K562 (cell line): ENCODE data around the gene C10orf71. TPM values are rescaled to one million over a fixed set of nuclear protein-coding genes. Genes with fewer than 3 reads are reported as not detected.

Source experiments
- ATAC-seq: fragments of 200-7000 bp; cut with Tn5 transposase; 3 replicates; pipeline ENCODE4 v1.9.1; 2020; ENCODE audit warnings: moderate library complexity
- BruUV-seq: library from RNA; stranded (reverse); fragments of 400-500 nt; replicated peaks from 2 replicates; lab custom pipeline; 2021; lab: Mats Ljungman, UMichigan
- CTCF ChIA-PET: fragments of 300-600 bp; formaldehyde crosslinking; extraction: SDS; loops from one replicate; lab custom pipeline; 2021; ENCODE audit warnings: low intra/inter-chr PET ratio; lab: Yijun Ruan, JAX
- POLR2A ChIA-PET: fragments of 300-600, 350-650 bp; sonication (Branson Sonifier 250); formaldehyde crosslinking; extraction: SDS; loops from one replicate; lab custom pipeline; 2021; ENCODE audit warnings: antibody characterized with exemption, inconsistent platforms; lab: Yijun Ruan, JAX
- DNase-seq, 4 experiments: peaks; one replicate each; pipeline versions ENCODE4 v3.0.0 to v3.0.0-alpha.2; 2011 to 2018; ENCODE audit warnings: low spot score in 3 of 4, mixed read lengths in 3 of 4; ENCODE audit errors: extremely low read depth in 1 of 4
- FAIRE-seq: peaks from 2 replicates; lab custom pipeline; 2011; peaks lifted over from hg19 to GRCh38; lab: Jason Lieb, UNC
- H2AFZ ChIP-seq: 2 replicates; pipeline ENCODE4 v1.6.0; 2011; ENCODE audit warnings: low read depth, low read length, control low read depth, inconsistent platforms
- H3K27ac ChIP-seq: fragments of 200-600 bp; 3 replicates; pipeline ENCODE4 v1.8.0; 2011; ENCODE audit warnings: low read depth, mild to moderate bottlenecking, control low read depth, inconsistent platforms, low read length, moderate library complexity, mixed read lengths; ENCODE audit errors: extremely low read depth
- H3K27me3 ChIP-seq, 2 experiments: fragments of 300-600 bp in 1 of 2; 2 replicates in 1 of 2; 3 replicates in 1 of 2; pipeline versions ENCODE4 v1.6.0 to v1.8.0; 2011; ENCODE audit warnings: inconsistent platforms in 2 of 2, low read length in 2 of 2, mild to moderate bottlenecking in 1 of 2, mixed read lengths in 1 of 2, moderate library complexity in 1 of 2; ENCODE audit not compliant: control insufficient read depth in 2 of 2, insufficient read depth in 2 of 2
- H3K36me3 ChIP-seq: fragments of 300-600 bp; 3 replicates; pipeline ENCODE4 v1.8.0; 2011; ENCODE audit warnings: mild to moderate bottlenecking, low read length, inconsistent platforms; ENCODE audit not compliant: control insufficient read depth, insufficient read depth
- H3K4me1 ChIP-seq, 2 experiments: fragments of 200-600 bp in 1 of 2; replicated peaks in 1 of 2; 2 replicates in 1 of 2; 3 replicates in 1 of 2; pipeline versions ENCODE4 v1.5.1 to v1.8.0; 2011; ENCODE audit warnings: inconsistent platforms in 2 of 2, low read length in 2 of 2, mild to moderate bottlenecking in 1 of 2, mixed read lengths in 1 of 2, moderate library complexity in 1 of 2; ENCODE audit not compliant: control insufficient read depth in 2 of 2, insufficient read depth in 2 of 2
- H3K4me2 ChIP-seq: 2 replicates; pipeline ENCODE4 v1.6.1; 2011; ENCODE audit warnings: low read length, control low read depth, inconsistent platforms, mixed read lengths; ENCODE audit not compliant: insufficient read depth
- H3K4me3 ChIP-seq: fragments of 200-600 bp; sonication (generic), shearing (Covaris generic); 2 replicates; pipeline ENCODE4 v1.5.1; 2016; ENCODE audit warnings: control low read depth, inconsistent platforms
- H3K79me2 ChIP-seq: fragments of 200-600 bp; 3 replicates; pipeline ENCODE4 v1.8.0; 2011; ENCODE audit warnings: low read length, inconsistent platforms; ENCODE audit not compliant: control insufficient read depth, insufficient read depth
- H3K9ac ChIP-seq, 2 experiments: 2 replicates each; pipeline versions ENCODE4 v1.6.0 to v1.6.1; 2011; ENCODE audit warnings: low read depth in 2 of 2, low read length in 2 of 2, control low read depth in 1 of 2, inconsistent platforms in 1 of 2, mild to moderate bottlenecking in 1 of 2, mixed read lengths in 1 of 2; ENCODE audit not compliant: insufficient read depth in 1 of 2
- H3K9me1 ChIP-seq: one replicate; pipeline ENCODE4 v1.6.0; 2011; ENCODE audit warnings: inconsistent platforms, mild to moderate bottlenecking, low read length, moderate library complexity; ENCODE audit not compliant: control insufficient read depth, insufficient read depth
- H3K9me3 ChIP-seq: replicated peaks from 2 replicates; pipeline ENCODE4 v1.5.1; 2011; ENCODE audit warnings: low read depth, low read length, inconsistent platforms; ENCODE audit not compliant: control insufficient read depth, insufficient read depth
- H4K20me1 ChIP-seq: replicated peaks from 2 replicates; pipeline ENCODE4 v1.6.1; 2011; ENCODE audit warnings: low read length, inconsistent platforms, mixed read lengths; ENCODE audit not compliant: control insufficient read depth, insufficient read depth
- CTCF ChIP-seq, 3 experiments: IDR thresholded peaks in 2 of 3; conservative IDR thresholded peaks in 1 of 3; 2 replicates each; pipeline ENCODE4 v1.5.1; 2011 to 2012; ENCODE audit warnings: low read length in 3 of 3, mild to moderate bottlenecking in 3 of 3, control low read depth in 2 of 3, improper control_type of control experiment in 1 of 3, inconsistent platforms in 1 of 3, low read depth in 1 of 3, mixed read lengths in 1 of 3, moderate library complexity in 1 of 3; ENCODE audit not compliant: insufficient read depth in 2 of 3
- ETS2 ChIP-seq: IDR thresholded peaks from 2 replicates; pipeline ENCODE4 v1.6.1; 2016; ENCODE audit warnings: borderline replicate concordance, missing genetic modification characterization, mild to moderate bottlenecking, moderate library complexity, missing compliant biosample characterization; ENCODE audit not compliant: poor library complexity, severe bottlenecking
- FOXJ2 ChIP-seq: fragments of 200-800 bp; sonication (Bioruptor generic); IDR thresholded peaks from 2 replicates; pipeline ENCODE4 v1.6.1; 2016; ENCODE audit warnings: missing genetic modification characterization, missing compliant biosample characterization
- GTF2A2 ChIP-seq: IDR thresholded peaks from 2 replicates; pipeline ENCODE4 v1.6.1; 2016; ENCODE audit warnings: mild to moderate bottlenecking, missing genetic modification characterization, missing compliant biosample characterization
- MAFK ChIP-seq: IDR thresholded peaks from 2 replicates; pipeline ENCODE4 v1.6.1; 2011; ENCODE audit warnings: low read length, improper control_type of control experiment
- MEIS2 ChIP-seq: fragments of 450-650 bp; IDR thresholded peaks from 2 replicates; pipeline ENCODE4 v1.6.1; 2014; ENCODE audit warnings: mild to moderate bottlenecking; ENCODE audit not compliant: partially characterized antibody
- NFE2 ChIP-seq: IDR thresholded peaks from 2 replicates; pipeline ENCODE4 v1.6.1; 2014; ENCODE audit warnings: antibody characterized with exemption, low read depth
- RAD21 ChIP-seq, 2 experiments: fragments of 250-450 bp in 1 of 2; fragments of 450-650 bp in 1 of 2; sonication (Bioruptor Pico) in 1 of 2; formaldehyde crosslinking in 1 of 2; IDR thresholded peaks in 1 of 2; conservative IDR thresholded peaks in 1 of 2; 2 replicates each; pipeline versions ENCODE4 v1.4.0 to v1.8.0; 2020 to 2022; ENCODE audit warnings: mild to moderate bottlenecking in 2 of 2, moderate library complexity in 1 of 2
- RB1 ChIP-seq: fragments of 450-650 bp; IDR thresholded peaks from 2 replicates; pipeline ENCODE4 v1.6.1; 2017; ENCODE audit warnings: low read depth, mild to moderate bottlenecking
- RBM25 ChIP-seq: fragments of 200-400 bp; formaldehyde crosslinking; IDR thresholded peaks from 2 replicates; pipeline ENCODE4 v1.6.1; 2018; ENCODE audit warnings: low read length, low read depth, moderate library complexity; ENCODE audit not compliant: severe bottlenecking
- SAFB ChIP-seq: fragments of 200-400 bp; formaldehyde crosslinking; IDR thresholded peaks from 2 replicates; pipeline ENCODE4 v1.6.1; 2017; ENCODE audit warnings: low read depth, low read length, borderline replicate concordance
- ZKSCAN1 ChIP-seq: fragments of 150-350 bp; IDR thresholded peaks from 2 replicates; pipeline ENCODE4 v1.6.1; 2016; ENCODE audit warnings: low read depth, low read length
- ZNF174 ChIP-seq: fragments of 250-450 bp; sonication (Bioruptor Pico); IDR thresholded peaks from 2 replicates; pipeline ENCODE4 v1.4.0; 2020; ENCODE audit warnings: mild to moderate bottlenecking
- ZNF23 ChIP-seq: fragments of 250-450 bp; sonication (Bioruptor Pico); IDR thresholded peaks from 2 replicates; pipeline ENCODE4 v1.4.0; 2020; ENCODE audit warnings: mild to moderate bottlenecking
- ZNF239 ChIP-seq: fragments of 250-450 bp; sonication (Bioruptor Pico); IDR thresholded peaks from 2 replicates; pipeline ENCODE4 v1.4.0; 2020; ENCODE audit warnings: mild to moderate bottlenecking
- ZNF274 ChIP-seq: IDR thresholded peaks from 2 replicates; pipeline ENCODE4 v1.6.1; 2011; ENCODE audit warnings: low read depth, mild to moderate bottlenecking, low read length, moderate library complexity, borderline replicate concordance
- ZNF444 ChIP-seq: fragments of 250-450 bp; sonication (Bioruptor Pico); IDR thresholded peaks from 2 replicates; pipeline ENCODE4 v1.4.0; 2020; ENCODE audit warnings: mild to moderate bottlenecking, moderate library complexity
- ZNF699 ChIP-seq: fragments of 250-450 bp; sonication (Bioruptor Pico); IDR thresholded peaks from 2 replicates; pipeline ENCODE4 v1.8.0; 2021; ENCODE audit warnings: mild to moderate bottlenecking, moderate library complexity; ENCODE audit not compliant: insufficient replicate concordance
- WGBS: fragments of 100-300 bp; shearing (Covaris generic); methylation state at CpG from one replicate; pipeline ENCODE4 v1.1.6; 2016; ENCODE audit warnings: low coverage, mixed read lengths; ENCODE audit not compliant: insufficient coverage; ENCODE audit errors: missing lambda C conversion rate; 5-methylcytosine and 5-hydroxymethylcytosine counted together
- in situ Hi-C: fragments of 300-500 bp; cut with MboI; formaldehyde crosslinking; loops from 4 replicates; pipeline ENCODE4 v1.15.0; 2018; ENCODE audit warnings: inconsistent platforms, mixed read lengths
- intact Hi-C: fragments of 100-400 bp; cut with micrococcal nuclease; formaldehyde crosslinking; loops from 2 replicates; pipeline ENCODE4 v1.14.2; 2022
- polyA plus RNA-seq, 8 experiments: library from polyadenylated mRNA; depleted of rRNA in 4 of 8; stranded (reverse) in 5 of 8; unstranded in 3 of 8; fragments of >200 nt; fragmentation: Nextera tagmentation in 2 of 8; fragmentation: Illumina TruSeq in 1 of 8; extraction: Ambion mirVana in 2 of 8; extraction: Trizol in 1 of 8; gene quantifications; 2 replicates each; pipeline versions ENCODE4 v1.2.1 to v1.2.3, GENCODE V29; 2011 to 2014; ENCODE audit warnings: inconsistent platforms in 1 of 8, missing spikeins in 1 of 8
- total RNA-seq, 7 experiments: library from RNA; depleted of rRNA in 6 of 7; stranded (reverse); fragments of >200 nt in 6 of 7; fragmentation: Illumina TruSeq in 2 of 7; extraction: Trizol in 2 of 7; gene quantifications; 2 replicates each; pipeline versions ENCODE4 v1.2.1 to v1.2.3, GENCODE V29; 2011 to 2021; ENCODE audit warnings: low replicate concordance in 1 of 7
- TF ChIP-seq, protein P1 (sequence below): fragments of 450-650 bp; conservative IDR thresholded peaks from 2 replicates; pipeline ENCODE4 v1.6.1; 2016; ENCODE audit warnings: missing genetic modification characterization, low read depth, mild to moderate bottlenecking, missing compliant biosample characterization, moderate library complexity

Gene C10orf71
- total and polyA plus RNA-seq, 9 of the 15 experiments (the other 6 are each of a cell fraction or from before 2014, with no cell fraction given) = 0.06 to 4.5 (median 1.3) TPM

DNA sequence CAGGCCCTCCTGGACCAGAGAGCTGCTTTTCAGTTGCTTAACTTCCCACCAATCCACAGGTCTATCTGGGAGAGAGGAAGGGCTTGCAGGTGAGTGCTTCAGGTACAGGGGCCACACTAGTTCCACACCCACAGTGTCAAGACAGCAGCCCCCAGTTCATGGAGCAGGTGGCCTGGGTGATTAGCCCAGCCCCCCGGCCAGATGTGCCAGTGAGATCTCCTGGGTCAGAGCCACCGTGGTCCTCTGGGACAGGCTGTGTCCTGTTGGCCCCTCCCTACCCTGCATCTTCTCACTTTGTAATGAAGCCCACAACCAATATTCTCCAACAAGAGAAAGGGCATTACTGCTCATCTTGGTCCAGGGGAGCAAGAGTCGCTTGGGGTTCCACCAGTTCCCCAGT is 66.3 kb downstream of the C10orf71 start (continued):
- TF ChIP-seq ETS2 (no peak), SAFB (no peak), ZNF239 (CRISPR knock-in tag) (no peak), ZNF274 (no peak), FOXJ2 (no peak), MAFK (no peak), GTF2A2 (tag) (no peak), ZNF174 (CRISPR knock-in tag) (no peak), MEIS2 (no peak), RB1 (no peak), ZNF23 (CRISPR knock-in tag) (no peak), ZKSCAN1 (no peak)

- no peaks in the 10 kb centered on the region for H3K79me2 ChIP-seq
- no peak overlapping the region for H2AFZ ChIP-seq
- CTCF ChIA-PET = interaction anchor here (0.5 kb wide), 1 partner anchor 705 kb away, joined by 3 read pairs; no protein-coding TSS in a partner anchor
- in situ Hi-C loops = no loop called here
- intact Hi-C loops = no loop called here
- H3K36me3 ChIP-seq = no peaks in the 10 kb centered on the region
- H3K4me3 ChIP-seq = no peak overlapping the region
- H3K27me3 ChIP-seq = peaks cover 56 to 76% of the 10 kb centered on the region in 2 experiments
- no peaks in the 10 kb centered on the region for H3K9me3 ChIP-seq
- H3K4me2 ChIP-seq = no peak overlapping the region
- no peak overlapping the region for H3K27ac ChIP-seq
- no peak overlapping the region for H3K9ac ChIP-seq
- H3K4me1 ChIP-seq = peaks cover 0 to 3% of the 10 kb centered on the region in 2 experiments; a peak in 1 of 5 replicates
- whole genome bisulfite sequencing = 11% methylated on average over 16 of the region's 23 CpGs
- no peaks in the 10 kb centered on the region for H3K9me1 ChIP-seq
- ATAC-seq (peak; percentile 28), DNase-seq (peak in 1 of 4 experiments; percentile 21), FAIRE-seq (no peak)
- H4K20me1 ChIP-seq = 0 out of 2 replicates have a peak, but pooled peaks cover 11% of the 10 kb centered on the region
- no TSS peak for BruUV-seq
- POLR2A ChIA-PET = interaction anchor here (0.6 to 1.2 kb wide), 3 partner anchors 11 to 193 kb away, joined by 3 to 4 read pairs (median 3); no protein-coding TSS in a partner anchor
- peak; percentile 31 to 49 (median 49); a peak in 4 of 6 replicates for TF ChIP-seq CTCF (IDR thresholded peaks at IDR 0.05 in 2 of 3, conservative IDR thresholded peaks at IDR 0.05 in 1 of 3; ENCODE audit: insufficient read depth in 2 of 3, low read depth in 1 of 3, low read length in 3 of 3)
- TF ChIP-seq ZNF699 (CRISPR knock-in tag) = no peak
- TF ChIP-seq NFE2 = no peak
- no peak for TF ChIP-seq ZNF444
- TF ChIP-seq, protein P1, sequence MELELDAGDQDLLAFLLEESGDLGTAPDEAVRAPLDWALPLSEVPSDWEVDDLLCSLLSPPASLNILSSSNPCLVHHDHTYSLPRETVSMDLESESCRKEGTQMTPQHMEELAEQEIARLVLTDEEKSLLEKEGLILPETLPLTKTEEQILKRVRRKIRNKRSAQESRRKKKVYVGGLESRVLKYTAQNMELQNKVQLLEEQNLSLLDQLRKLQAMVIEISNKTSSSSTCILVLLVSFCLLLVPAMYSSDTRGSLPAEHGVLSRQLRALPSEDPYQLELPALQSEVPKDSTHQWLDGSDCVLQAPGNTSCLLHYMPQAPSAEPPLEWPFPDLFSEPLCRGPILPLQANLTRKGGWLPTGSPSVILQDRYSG = no peak
- TF ChIP-seq RBM25 = no peak
- 0 out of 4 replicates have a peak, but pooled peaks have one; percentile 18 to 33 for TF ChIP-seq RAD21 (CRISPR knock-in tag; conservative IDR thresholded peaks at IDR 0.05 in 1 of 2, IDR thresholded peaks at IDR 0.05 in 1 of 2)
Observed at GRCh38 chr10:49365675-49366415, 66.9 kb downstream of the C10orf71 start.
